Activated gamma-delta T cell treated with anti-CD3 and anti-CD28 coated beads, Interleukin-2, amount 50 U/mL, for 16 hours (primary cell): Measurements from ENCODE around the gene ATP6V1G2.
A peak's percentile ranks its signal among the peaks of the same experiment; 100 is the strongest.
"Not testable (repeated sequence)": the region's sequence is repeated elsewhere in the genome, so short reads cannot be mapped to it uniquely, and the experiment has no call there.

ENCODE experiments used
- DNase-seq: peaks from one replicate; pipeline ENCODE4 v3.0.0-alpha.2; 2020; ENCODE audit warnings: low read depth

The ATP6V1G2 gene

GRCh38 chr6:31546339-31546957 is at the start of gene ATP6V1G2:
TSS of gene ATP6V1G2 (minus strand) at chr6:31546608. CDS start at chr6:31546559, 49 bp downstream.
- DNase-seq, result peak; percentile 72

GRCh38 chr6:31592396-31592771 is 46.0 kb upstream of the ATP6V1G2 start:
- no peak for DNase-seq

- DNase-seq, result not testable (repeated sequence)
Observed at GRCh38 chr6:31590691-31591090, 44.3 kb upstream of the ATP6V1G2 start.

- no peak for DNase-seq
Observed at GRCh38 chr6:31588871-31589650, 42.7 kb upstream of the ATP6V1G2 start.

GRCh38 chr6:31587791-31588777 is 41.7 kb upstream of the ATP6V1G2 start:
- no peak for DNase-seq

GRCh38 chr6:31586599-31587281 is 40.3 kb upstream of the ATP6V1G2 start:
- no peak for DNase-seq

GRCh38 chr6:31586008-31586407 is 39.6 kb upstream of the ATP6V1G2 start, which contains the start of gene LST1:
TSS of gene LST1 (plus strand) at chr6:31586277. CDS start at chr6:31587300, 1,023 bp downstream.
- DNase-seq, result no peak

GRCh38 chr6:31585491-31585890 is 39.1 kb upstream of the ATP6V1G2 start:
- no peak for DNase-seq

GRCh38 chr6:31582230-31582643 is 35.8 kb upstream of the ATP6V1G2 start, which contains the start of gene LTB:
TSS of gene LTB (minus strand) at chr6:31582424. CDS start at chr6:31582417, 7 bp downstream.
- DNase-seq, result peak; percentile 63

- no peak for DNase-seq
Observed at GRCh38 chr6:31581434-31582229, 35.2 kb upstream of the ATP6V1G2 start.

GRCh38 chr6:31580807-31581433 is 34.5 kb upstream of the ATP6V1G2 start:
- peak; percentile 88 for DNase-seq

- no peak for DNase-seq
Observed at GRCh38 chr6:31580438-31580740, 34.0 kb upstream of the ATP6V1G2 start.

- DNase-seq, result no peak
Observed at GRCh38 chr6:31579546-31580437, 33.4 kb upstream of the ATP6V1G2 start.

- DNase-seq, result no peak
Observed at GRCh38 chr6:31579119-31579505, 32.7 kb upstream of the ATP6V1G2 start.

- no peak for DNase-seq
Observed at GRCh38 chr6:31578184-31579118, 32.0 kb upstream of the ATP6V1G2 start.

- no peak for DNase-seq
Observed at GRCh38 chr6:31577579-31577966, 31.2 kb upstream of the ATP6V1G2 start.

- no peak for DNase-seq
Observed at GRCh38 chr6:31576897-31577578, 30.6 kb upstream of the ATP6V1G2 start.
